B cell (primary cell): ENCODE data around the gene CEP112. TPM values are rescaled to one million over a fixed set of nuclear protein-coding genes. Genes with fewer than 3 reads are reported as not detected.
A peak's percentile ranks its signal among the peaks of the same experiment; 100 is the strongest.

ENCODE experiments used
- ATAC-seq: fragments of 200-7000 bp; cut with Tn5 transposase; one replicate; pipeline ENCODE4 v1.10.0; 2021; ENCODE audit warnings: low read depth, mild to moderate bottlenecking, moderate number of reproducible peaks, moderate library complexity
- CTCF ChIA-PET: fragments of 350-600 bp; sonication (Branson Sonifier 250); formaldehyde crosslinking; loops from one replicate; lab custom pipeline; 2021; ENCODE audit warnings: antibody characterized with exemption, inconsistent platforms; lab: Charles Lee
- POLR2A ChIA-PET: fragments of 350-600 bp; sonication (Branson Sonifier 250); formaldehyde crosslinking; loops from one replicate; lab custom pipeline; 2021; ENCODE audit warnings: antibody characterized with exemption; lab: Charles Lee
- DNase-seq: peaks from one replicate; pipeline ENCODE4 v3.0.0; 2013
- H2AFZ ChIP-seq: 2 replicates; pipeline ENCODE4 v1.6.1; 2012; ENCODE audit warnings: mild to moderate bottlenecking, low read depth, low read length; ENCODE audit not compliant: insufficient read depth, poor library complexity, severe bottlenecking
- H3K27ac ChIP-seq, 2 donors: 1 replicate in 1 of 2; 2 replicates in 1 of 2; pipeline ENCODE4 v1.5.1; 2012 to 2013; ENCODE audit warnings: low read length in 2 of 2, mild to moderate bottlenecking in 2 of 2, moderate library complexity in 1 of 2
- H3K27me3 ChIP-seq, 4 experiments: fragments of 200-600 bp in 1 of 4; sonication (generic) in 1 of 4; replicated peaks in 1 of 4; 1 replicate in 2 of 4; 2 replicates in 2 of 4; pipeline versions ENCODE4 v1.6.1 to v1.7.0; 2013 to 2016; ENCODE audit warnings: low read length in 3 of 4, mild to moderate bottlenecking in 2 of 4, mixed read lengths in 1 of 4, moderate library complexity in 1 of 4; ENCODE audit not compliant: insufficient read depth in 4 of 4, control insufficient read depth in 3 of 4; ENCODE audit errors: control extremely low read depth in 1 of 4
- H3K36me3 ChIP-seq, 2 experiments: replicated peaks in 1 of 2; 1 replicate in 1 of 2; 2 replicates in 1 of 2; pipeline versions ENCODE4 v1.6.1 to v1.7.1; 2013; ENCODE audit warnings: low read length in 1 of 2; ENCODE audit not compliant: insufficient read depth in 2 of 2, control insufficient read depth in 1 of 2; ENCODE audit errors: control extremely low read depth in 1 of 2, extremely low read depth in 1 of 2
- H3K4me1 ChIP-seq, 2 donors: fragments of 200-600 bp in 1 of 2; sonication (generic) in 1 of 2; 1 replicate in 1 of 2; 2 replicates in 1 of 2; pipeline versions ENCODE4 v1.5.1 to v1.6.1; 2013 to 2017; ENCODE audit warnings: low read length in 2 of 2; ENCODE audit not compliant: control insufficient read depth in 2 of 2, insufficient read depth in 2 of 2
- H3K4me2 ChIP-seq: replicated peaks from 2 replicates; pipeline ENCODE3; 2012; ENCODE audit warnings: mild to moderate bottlenecking, low read depth, low read length; ENCODE audit not compliant: poor library complexity, severe bottlenecking
- H3K4me3 ChIP-seq, 5 experiments: fragments of 200-600 bp in 1 of 5; sonication (generic) in 1 of 5; 1 replicate in 3 of 5; 2 replicates in 2 of 5; pipeline versions ENCODE4 v1.5.1 to v1.7.0; 2011 to 2016; ENCODE audit warnings: low read length in 4 of 5, mild to moderate bottlenecking in 4 of 5, low read depth in 2 of 5, control low read depth in 1 of 5, moderate library complexity in 1 of 5; ENCODE audit not compliant: insufficient read depth in 1 of 5; ENCODE audit errors: control extremely low read depth in 1 of 5, extremely low read depth in 1 of 5
- H3K79me2 ChIP-seq: fragments of 200-600 bp; sonication (generic); one replicate; pipeline ENCODE4 v1.6.0; 2016; ENCODE audit warnings: low read length; ENCODE audit not compliant: control insufficient read depth, insufficient read depth
- H3K9ac ChIP-seq: fragments of 200-600 bp; sonication (generic); 2 replicates; pipeline ENCODE4 v1.6.1; 2017; ENCODE audit warnings: mild to moderate bottlenecking, low read length, moderate library complexity
- H3K9me3 ChIP-seq, 3 donors: one replicate each; pipeline versions ENCODE4 v1.6.1 to v1.7.1; 2013; ENCODE audit warnings: low read length in 2 of 3; ENCODE audit not compliant: control insufficient read depth in 2 of 3, insufficient read depth in 1 of 3; ENCODE audit errors: control extremely low read depth in 1 of 3
- H4K20me1 ChIP-seq: 2 replicates; pipeline ENCODE4 v1.6.0; 2012; ENCODE audit warnings: mild to moderate bottlenecking, low read length; ENCODE audit not compliant: insufficient read depth, control insufficient read depth, poor library complexity, severe bottlenecking
- H3K27ac Mint-ChIP-seq: one replicate; pipeline ENCODE4 v1.8.0; 2021; ENCODE audit warnings: mixed read lengths
- H3K27me3 Mint-ChIP-seq: one replicate; pipeline ENCODE4 v1.8.0; 2021; ENCODE audit warnings: mixed read lengths
- H3K4me1 Mint-ChIP-seq: one replicate; pipeline ENCODE4 v1.8.0; 2021; ENCODE audit warnings: mixed read lengths
- H3K4me3 Mint-ChIP-seq: one replicate; pipeline ENCODE4 v1.8.0; 2021; ENCODE audit warnings: mixed read lengths
- H3K9me3 Mint-ChIP-seq: one replicate; pipeline ENCODE4 v1.8.0; 2022; ENCODE audit warnings: mixed read lengths; ENCODE audit not compliant: insufficient read depth
- EZH2 ChIP-seq: IDR thresholded peaks from 2 replicates; pipeline ENCODE4 v1.6.1; 2012; ENCODE audit warnings: borderline replicate concordance, low read depth, mild to moderate bottlenecking, moderate library complexity, low read length; ENCODE audit not compliant: insufficient read depth, poor library complexity, severe bottlenecking
- WGBS: methylation state at CpG from one replicate; pipeline ENCODE4 v1.1.5; 2013; ENCODE audit warnings: missing lambda C conversion rate; ENCODE audit not compliant: insufficient coverage; 5-methylcytosine and 5-hydroxymethylcytosine counted together
- intact Hi-C: fragments of 100-400 bp; cut with micrococcal nuclease; formaldehyde crosslinking; loops from one replicate; pipeline ENCODE4 v1.10.0; 2022
- polyA plus RNA-seq: library from polyadenylated mRNA; depleted of rRNA; stranded (reverse); fragments of >200 nt; gene quantifications from 2 replicates; pipeline ENCODE4 v1.2.3, GENCODE V29; 2012
- total RNA-seq, 2 donors: library from RNA; stranded (reverse); fragments of 120-200 nt in 1 of 2; gene quantifications; 1 replicate in 1 of 2; 2 replicates in 1 of 2; pipeline versions ENCODE4 v1.2.3 to v1.2.4, GENCODE V29; 2013 to 2022
- TF ChIP-seq, protein P1 (sequence below): fragments of 200-600 bp; IDR thresholded peaks from one replicate; pipeline ENCODE4 v1.8.0; 2022; ENCODE audit warnings: antibody characterized with exemption, mild to moderate bottlenecking

Gene CEP112
- total and polyA plus RNA-seq, 2 donors (not counting 1 experiment from before 2014, with no cell fraction given), result 0.57 to 4.6 TPM

DNA sequence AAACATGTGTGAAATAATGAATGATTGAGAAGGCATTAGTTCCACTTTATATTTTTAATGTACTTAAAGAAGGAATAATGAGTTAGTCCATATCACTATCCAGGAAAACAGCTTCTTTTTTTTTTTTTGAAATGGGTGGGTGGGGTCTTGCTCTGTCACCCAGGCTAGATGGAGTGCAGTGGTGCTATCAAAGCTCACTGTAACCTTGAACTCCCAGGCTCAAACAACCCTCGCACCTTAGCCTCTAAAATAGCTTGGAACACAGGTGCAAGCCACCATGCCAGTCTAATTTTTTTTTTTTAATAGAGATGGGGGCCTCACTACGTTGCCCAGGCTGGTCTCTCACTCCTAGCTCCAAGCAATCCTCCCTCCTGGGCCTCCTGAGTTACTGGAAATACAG lies 275.5 kb downstream of the CEP112 start:
- TF ChIP-seq, protein P1, sequence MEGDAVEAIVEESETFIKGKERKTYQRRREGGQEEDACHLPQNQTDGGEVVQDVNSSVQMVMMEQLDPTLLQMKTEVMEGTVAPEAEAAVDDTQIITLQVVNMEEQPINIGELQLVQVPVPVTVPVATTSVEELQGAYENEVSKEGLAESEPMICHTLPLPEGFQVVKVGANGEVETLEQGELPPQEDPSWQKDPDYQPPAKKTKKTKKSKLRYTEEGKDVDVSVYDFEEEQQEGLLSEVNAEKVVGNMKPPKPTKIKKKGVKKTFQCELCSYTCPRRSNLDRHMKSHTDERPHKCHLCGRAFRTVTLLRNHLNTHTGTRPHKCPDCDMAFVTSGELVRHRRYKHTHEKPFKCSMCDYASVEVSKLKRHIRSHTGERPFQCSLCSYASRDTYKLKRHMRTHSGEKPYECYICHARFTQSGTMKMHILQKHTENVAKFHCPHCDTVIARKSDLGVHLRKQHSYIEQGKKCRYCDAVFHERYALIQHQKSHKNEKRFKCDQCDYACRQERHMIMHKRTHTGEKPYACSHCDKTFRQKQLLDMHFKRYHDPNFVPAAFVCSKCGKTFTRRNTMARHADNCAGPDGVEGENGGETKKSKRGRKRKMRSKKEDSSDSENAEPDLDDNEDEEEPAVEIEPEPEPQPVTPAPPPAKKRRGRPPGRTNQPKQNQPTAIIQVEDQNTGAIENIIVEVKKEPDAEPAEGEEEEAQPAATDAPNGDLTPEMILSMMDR, result no peak
- TF ChIP-seq EZH2, result no peak
- peaks cover 14% of the 10 kb centered on the region for H3K9me3 Mint-ChIP-seq
- CTCF ChIA-PET, result no interaction called here

DNA sequence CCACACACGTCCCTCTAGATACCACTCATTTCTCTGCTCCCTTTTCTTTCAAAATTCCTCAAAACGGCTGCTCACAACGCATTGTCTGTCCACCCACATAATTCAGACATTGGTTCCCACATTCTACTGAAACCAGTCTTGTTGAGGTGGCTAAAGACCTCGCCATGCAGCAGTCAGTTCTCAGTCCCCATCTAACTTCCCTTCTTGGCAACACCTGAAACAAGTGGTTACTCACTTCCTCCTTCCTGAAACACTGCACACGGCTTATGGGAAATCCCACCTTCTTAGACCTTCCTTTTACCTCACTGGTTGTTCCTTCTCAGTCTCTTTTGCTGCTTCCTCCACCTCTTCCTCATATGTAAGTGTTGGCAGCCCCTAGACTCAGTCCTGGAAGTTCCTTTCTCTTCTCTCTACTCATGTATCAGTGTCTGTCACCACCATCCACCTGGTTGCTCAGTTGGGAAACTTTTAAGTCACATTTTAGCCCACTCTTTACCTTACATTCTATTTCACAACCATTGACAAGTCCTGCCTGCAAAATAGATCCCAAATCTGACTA lies 277.1 kb downstream of the CEP112 start:
- peaks cover 20% of the 10 kb centered on the region for H3K9me3 Mint-ChIP-seq
- no peak for TF ChIP-seq EZH2
- TF ChIP-seq, protein P1, result no peak
- no peaks in the 10 kb centered on the region for H3K27me3 ChIP-seq
- peaks cover 0 to 6% (median 1%) of the 10 kb centered on the region in 3 donors for H3K9me3 ChIP-seq
- intact Hi-C loops, result no loop called here
- H4K20me1 ChIP-seq, result no peaks in the 10 kb centered on the region
- H3K4me2 ChIP-seq, result peak overlapping the region; percentile 42
- peaks cover 8 to 11% of the 10 kb centered on the region in 2 donors for H3K4me1 ChIP-seq
- CTCF ChIA-PET, result no interaction called here
- peak overlapping the region; percentile 16 for H3K4me3 Mint-ChIP-seq
- no peaks in the 10 kb centered on the region for H3K27me3 Mint-ChIP-seq
- 49% methylated on average over 5 of the region's 5 CpGs for WGBS
- ATAC-seq (peak; percentile 31), DNase-seq (peak; percentile 39)
- no peaks in the 10 kb centered on the region for H3K36me3 ChIP-seq
- H3K27ac Mint-ChIP-seq, result peak overlapping the region; percentile 11
- no peak overlapping the region for H3K9ac ChIP-seq
- H3K4me1 Mint-ChIP-seq, result peaks cover 16% of the 10 kb centered on the region
- POLR2A ChIA-PET, result no interaction called here
- H3K4me3 ChIP-seq, result no peak overlapping the region
- H2AFZ ChIP-seq, result peak overlapping the region; percentile 70
- no peaks in the 10 kb centered on the region for H3K79me2 ChIP-seq
- H3K27ac ChIP-seq, result peak overlapping the region in 1 of 2 donors; percentile 40

More for the DNA sequence above, 275.5 kb downstream of the CEP112 start:
- H3K4me1 ChIP-seq, result peaks cover 8 to 11% of the 10 kb centered on the region in 2 donors
- H3K27ac ChIP-seq, result no peak overlapping the region
- Mint-ChIP-seq H3K4me1 (peaks cover 16% of the 10 kb centered on the region), H3K4me3 (no peak overlapping the region), H3K27me3 (no peaks in the 10 kb centered on the region), H3K27ac (no peak overlapping the region)
- POLR2A ChIA-PET, result no interaction called here
- ATAC-seq (no peak), DNase-seq (no peak)
- no peaks in the 10 kb centered on the region for H3K36me3 ChIP-seq
- H3K9ac ChIP-seq, result no peak overlapping the region
- WGBS, result 50% methylated on average over 1 of the region's 2 CpGs
- H3K79me2 ChIP-seq, result no peaks in the 10 kb centered on the region
- no peak overlapping the region for H2AFZ ChIP-seq
- no peak overlapping the region for H3K4me3 ChIP-seq
- H3K9me3 ChIP-seq, result peaks cover 0 to 6% (median 0%) of the 10 kb centered on the region in 3 donors
- H3K4me2 ChIP-seq, result no peak overlapping the region
- no peaks in the 10 kb centered on the region for H3K27me3 ChIP-seq
- intact Hi-C loops, result no loop called here
- no peaks in the 10 kb centered on the region for H4K20me1 ChIP-seq
